GM10847 (cell line): ENCODE measurements around the gene ALK.

Source experiments
- POLR2A ChIP-seq: IDR thresholded peaks from 2 replicates; pipeline ENCODE4 v1.6.1; 2011; ENCODE audit not compliant: insufficient read length; ENCODE audit errors: extremely low read depth

ALK gene

GRCh38 chr2:29196792-29197788 lies 724.3 kb downstream of the ALK start:
- no peak for TF ChIP-seq POLR2A

DNA sequence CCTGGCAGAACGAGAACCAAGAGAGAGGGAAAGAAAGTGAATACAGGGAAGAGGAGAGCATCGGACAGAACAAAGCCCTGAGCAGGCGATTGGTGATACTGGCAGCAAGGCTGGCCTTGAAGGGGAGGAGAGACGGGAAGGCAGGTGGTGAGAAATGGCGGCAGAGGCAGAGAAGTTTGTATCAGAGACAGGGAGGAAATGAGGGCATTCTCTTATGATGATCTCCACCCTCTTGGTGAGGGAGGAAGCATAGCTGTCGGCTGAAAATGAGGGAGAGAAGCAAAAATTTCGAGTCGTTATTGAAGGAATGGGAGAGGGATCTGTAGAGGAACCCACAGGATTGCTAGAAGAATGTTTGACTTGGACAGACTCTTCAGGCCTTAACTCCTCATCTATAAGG lies 725.6 kb downstream of the ALK start:
- no peak for TF ChIP-seq POLR2A

DNA sequence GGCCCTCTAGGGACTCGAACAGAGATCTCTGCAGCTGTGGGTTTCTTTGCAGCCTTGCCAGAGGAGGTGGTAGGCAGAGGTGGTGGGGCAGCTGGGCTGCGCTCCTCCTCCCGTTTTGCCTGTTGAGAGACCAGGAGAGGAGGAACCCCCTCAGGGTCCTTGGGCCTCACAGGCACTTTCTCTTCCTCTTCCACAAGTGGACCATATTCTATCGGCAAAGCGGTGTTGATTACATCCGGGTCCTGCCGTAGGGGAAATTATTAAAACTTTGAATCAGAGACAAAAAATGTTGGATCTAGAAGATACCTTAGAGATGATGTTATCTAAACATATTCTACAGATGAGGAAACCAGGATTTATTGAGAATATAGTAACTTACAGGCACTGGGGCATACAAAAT lies 727.7 kb downstream of the ALK start:
- no peak for TF ChIP-seq POLR2A

GRCh38 chr2:29193111-29193510 lies 728.3 kb downstream of the ALK start:
- no peak for TF ChIP-seq POLR2A

DNA sequence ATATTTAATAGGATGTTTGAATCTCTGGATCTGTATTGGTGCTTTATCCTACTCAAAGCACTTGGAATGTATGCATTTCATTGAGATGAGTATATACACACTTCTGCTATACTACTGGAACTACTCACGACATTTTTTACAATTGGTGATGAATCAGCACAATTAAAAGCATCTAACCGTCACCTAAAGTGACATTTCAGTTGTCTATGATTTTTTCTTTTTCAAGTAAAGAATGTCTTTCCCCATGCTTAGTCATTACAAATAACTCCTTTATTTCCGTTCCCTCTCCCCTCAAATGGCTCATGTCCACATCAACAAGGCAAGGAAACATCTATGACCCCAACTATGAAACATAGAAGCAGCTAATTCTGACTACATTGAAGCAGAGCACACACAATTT lies 728.9 kb downstream of the ALK start:
- no peak for TF ChIP-seq POLR2A

GRCh38 chr2:29191817-29192216 lies 729.6 kb downstream of the ALK start:
- no peak for TF ChIP-seq POLR2A

DNA sequence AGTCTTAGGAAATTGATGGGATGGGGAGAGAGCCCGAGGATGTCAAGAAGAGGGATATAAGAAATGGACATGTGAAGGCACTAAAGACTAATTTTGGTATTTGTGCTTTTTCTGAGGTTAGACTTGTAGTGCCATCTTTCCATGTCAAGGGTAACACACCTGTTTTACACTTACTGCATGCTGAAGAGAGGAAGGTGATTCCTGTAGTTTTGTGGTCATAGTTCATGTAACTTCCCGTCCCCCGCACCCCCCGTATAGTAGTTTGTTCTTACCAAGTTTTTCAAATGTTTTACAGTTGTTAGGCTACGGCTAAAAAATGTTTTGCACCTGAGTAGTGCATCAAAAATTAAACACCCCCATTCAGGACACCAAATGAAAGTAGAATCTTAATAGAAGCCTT lies 732.3 kb downstream of the ALK start:
- TF ChIP-seq POLR2A: no peak

- no peak for TF ChIP-seq POLR2A
Observed at GRCh38 chr2:29187926-29188325, 733.5 kb downstream of the ALK start.

DNA sequence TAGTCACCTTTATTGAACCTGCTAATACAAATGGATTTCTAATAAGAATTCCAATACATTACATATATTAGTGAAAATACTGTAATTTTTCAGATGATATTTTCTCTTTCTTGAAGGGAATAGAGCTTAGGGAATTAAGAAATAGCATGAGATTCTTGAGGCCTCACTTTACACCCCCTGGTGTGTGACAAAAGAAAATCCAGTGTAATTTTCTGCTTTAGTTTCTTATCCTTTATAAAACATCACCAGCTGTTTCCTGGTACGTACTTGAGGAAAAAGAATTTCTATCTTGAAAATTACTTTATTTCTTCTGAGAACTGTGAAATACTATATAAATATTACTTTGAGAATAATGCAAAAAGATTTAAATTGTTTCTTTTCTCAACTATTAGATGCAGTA lies 734.6 kb downstream of the ALK start:
- TF ChIP-seq POLR2A: no peak

- no peak for TF ChIP-seq POLR2A
Observed at GRCh38 chr2:29184531-29184930, 736.9 kb downstream of the ALK start.

DNA sequence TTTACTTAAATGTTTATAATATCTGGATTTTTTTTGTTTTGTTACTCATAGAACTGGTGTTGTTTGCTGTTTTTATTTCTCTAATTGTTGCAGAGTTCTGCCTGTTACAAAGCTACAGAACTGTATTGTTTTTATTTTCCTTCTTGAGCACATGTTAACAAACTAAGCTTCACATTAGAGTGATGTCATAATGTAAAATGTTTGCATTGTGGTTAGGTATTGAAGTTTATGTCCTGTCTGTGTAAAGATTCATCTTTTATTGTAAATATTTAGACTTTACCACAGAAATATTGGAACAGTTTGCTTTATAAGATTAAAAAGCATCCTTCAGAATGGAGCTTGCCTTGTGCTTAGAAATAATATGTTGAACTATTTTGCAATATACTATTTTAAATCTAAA lies 738.5 kb downstream of the ALK start:
- TF ChIP-seq POLR2A: no peak

DNA sequence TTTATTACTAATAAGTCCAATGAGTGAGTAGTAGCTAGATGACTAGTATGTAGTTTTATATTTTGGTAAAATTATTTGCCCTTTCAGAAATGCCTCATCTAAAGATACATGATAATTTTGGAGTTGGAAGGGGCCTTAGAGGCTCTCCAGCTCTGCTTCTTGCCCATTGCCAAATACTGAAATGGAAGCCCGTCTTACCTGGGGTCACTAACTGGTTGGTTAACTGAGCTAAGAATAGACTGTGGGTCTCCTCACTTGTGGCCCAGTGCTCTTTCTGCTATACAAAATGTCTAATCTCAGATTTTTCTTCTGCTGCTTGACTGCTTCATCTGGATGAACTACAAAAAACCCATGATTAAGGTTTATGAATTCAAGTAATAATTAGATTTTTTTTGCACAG lies 739.1 kb downstream of the ALK start:
- no peak for TF ChIP-seq POLR2A

- no peak for TF ChIP-seq POLR2A
Observed at GRCh38 chr2:29175338-29175737, 746.0 kb downstream of the ALK start.

DNA sequence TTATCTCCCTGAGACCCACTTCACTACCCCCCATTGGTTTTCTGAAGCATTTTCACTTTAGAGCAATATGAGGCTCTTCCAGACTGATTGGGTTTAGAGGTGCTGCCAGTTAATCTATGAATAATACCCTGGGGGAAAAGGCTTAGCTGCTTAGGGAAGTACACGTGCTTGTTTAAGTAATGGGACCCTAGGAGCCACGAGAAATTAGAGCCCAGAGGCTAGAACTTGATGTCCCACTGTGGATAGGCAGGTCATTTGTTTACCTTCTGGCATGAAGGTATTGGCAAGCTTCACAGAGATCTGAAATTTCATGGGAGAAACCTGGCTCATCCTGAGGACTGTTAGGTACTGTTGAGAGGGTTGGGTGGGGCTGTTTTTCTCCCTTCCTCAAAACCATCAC lies 746.4 kb downstream of the ALK start:
- no peak for TF ChIP-seq POLR2A

- TF ChIP-seq POLR2A: no peak
Observed at GRCh38 chr2:29166242-29167039, 754.9 kb downstream of the ALK start.
